ENCODE data around the gene PARD6G. TPM values are rescaled to one million over a fixed set of nuclear protein-coding genes. Genes with fewer than 3 reads are reported as not detected.

The PARD6G gene
- total and polyA plus RNA-seq, 9 of the 15 experiments (the other 6 are each of a cell fraction or from before 2014, with no cell fraction given), result 0.03 to 1.2 (median 0.26) TPM

- peak; percentile 99 for TF ChIP-seq ATF7 (IDR thresholded peaks at IDR 0.05)
- peak; percentile 83 for TF ChIP-seq RB1 (IDR thresholded peaks at IDR 0.05; ENCODE audit: low read depth)
- TF ChIP-seq SOX6 (IDR thresholded peaks at IDR 0.05), result no peak
- TF ChIP-seq ZNF780A (CRISPR knock-in tag; IDR thresholded peaks at IDR 0.05), result no peak
- peak; percentile 95 for TF ChIP-seq NBN (IDR thresholded peaks at IDR 0.05; ENCODE audit: low read depth)
- no peak for TF ChIP-seq ZNF197 (CRISPR knock-in tag; IDR thresholded peaks at IDR 0.05; ENCODE audit: low read depth)
- TF ChIP-seq STAG1 (CRISPR knock-in tag; IDR thresholded peaks at IDR 0.05; ENCODE audit: borderline replicate concordance), result no peak
- TF ChIP-seq ZNF57 (CRISPR knock-in tag; IDR thresholded peaks at IDR 0.05), result no peak
- TF ChIP-seq, protein P1, sequence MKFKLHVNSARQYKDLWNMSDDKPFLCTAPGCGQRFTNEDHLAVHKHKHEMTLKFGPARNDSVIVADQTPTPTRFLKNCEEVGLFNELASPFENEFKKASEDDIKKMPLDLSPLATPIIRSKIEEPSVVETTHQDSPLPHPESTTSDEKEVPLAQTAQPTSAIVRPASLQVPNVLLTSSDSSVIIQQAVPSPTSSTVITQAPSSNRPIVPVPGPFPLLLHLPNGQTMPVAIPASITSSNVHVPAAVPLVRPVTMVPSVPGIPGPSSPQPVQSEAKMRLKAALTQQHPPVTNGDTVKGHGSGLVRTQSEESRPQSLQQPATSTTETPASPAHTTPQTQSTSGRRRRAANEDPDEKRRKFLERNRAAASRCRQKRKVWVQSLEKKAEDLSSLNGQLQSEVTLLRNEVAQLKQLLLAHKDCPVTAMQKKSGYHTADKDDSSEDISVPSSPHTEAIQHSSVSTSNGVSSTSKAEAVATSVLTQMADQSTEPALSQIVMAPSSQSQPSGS (CRISPR knock-in tag; IDR thresholded peaks at IDR 0.05), result peak; percentile 58; the same call in 1 of the 2 replicates
- TF ChIP-seq KLF13 (tag; IDR thresholded peaks at IDR 0.05; ENCODE audit: borderline replicate concordance, low read depth), result no peak
- TF ChIP-seq MCM5 (IDR thresholded peaks at IDR 0.05; ENCODE audit: low read depth), result no peak
- no peak for TF ChIP-seq THRAP3 (IDR thresholded peaks at IDR 0.05; ENCODE audit: borderline replicate concordance)
- TF ChIP-seq POLR3A (IDR thresholded peaks at IDR 0.05; ENCODE audit: borderline replicate concordance, extremely low read depth, insufficient read depth, insufficient read length), result no peak
- TF ChIP-seq CBX3 (IDR thresholded peaks at IDR 0.05; ENCODE audit: borderline replicate concordance in 1 of 2, low read length in 2 of 2), result no peak
- TF ChIP-seq, protein P2, sequence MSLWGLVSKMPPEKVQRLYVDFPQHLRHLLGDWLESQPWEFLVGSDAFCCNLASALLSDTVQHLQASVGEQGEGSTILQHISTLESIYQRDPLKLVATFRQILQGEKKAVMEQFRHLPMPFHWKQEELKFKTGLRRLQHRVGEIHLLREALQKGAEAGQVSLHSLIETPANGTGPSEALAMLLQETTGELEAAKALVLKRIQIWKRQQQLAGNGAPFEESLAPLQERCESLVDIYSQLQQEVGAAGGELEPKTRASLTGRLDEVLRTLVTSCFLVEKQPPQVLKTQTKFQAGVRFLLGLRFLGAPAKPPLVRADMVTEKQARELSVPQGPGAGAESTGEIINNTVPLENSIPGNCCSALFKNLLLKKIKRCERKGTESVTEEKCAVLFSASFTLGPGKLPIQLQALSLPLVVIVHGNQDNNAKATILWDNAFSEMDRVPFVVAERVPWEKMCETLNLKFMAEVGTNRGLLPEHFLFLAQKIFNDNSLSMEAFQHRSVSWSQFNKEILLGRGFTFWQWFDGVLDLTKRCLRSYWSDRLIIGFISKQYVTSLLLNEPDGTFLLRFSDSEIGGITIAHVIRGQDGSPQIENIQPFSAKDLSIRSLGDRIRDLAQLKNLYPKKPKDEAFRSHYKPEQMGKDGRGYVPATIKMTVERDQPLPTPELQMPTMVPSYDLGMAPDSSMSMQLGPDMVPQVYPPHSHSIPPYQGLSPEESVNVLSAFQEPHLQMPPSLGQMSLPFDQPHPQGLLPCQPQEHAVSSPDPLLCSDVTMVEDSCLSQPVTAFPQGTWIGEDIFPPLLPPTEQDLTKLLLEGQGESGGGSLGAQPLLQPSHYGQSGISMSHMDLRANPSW (CRISPR knock-in tag; IDR thresholded peaks at IDR 0.05), result no peak
- no peak for TF ChIP-seq HNRNPK (IDR thresholded peaks at IDR 0.05; ENCODE audit: low read depth, low read length, poor library complexity, severe bottlenecking)
- no peak for TF ChIP-seq NR3C1 (CRISPR knock-in tag; IDR thresholded peaks at IDR 0.05)
- TF ChIP-seq HNRNPH1 (optimal IDR thresholded peaks at IDR 0.05; ENCODE audit: low read depth, low read length), result no peak
- TF ChIP-seq RNF2 (IDR thresholded peaks at IDR 0.05), result no peak
- TF ChIP-seq C11orf30 (IDR thresholded peaks at IDR 0.05; ENCODE audit: low read depth), result no peak
- TF ChIP-seq ZFPM2 (CRISPR knock-in tag; IDR thresholded peaks at IDR 0.05), result no peak
- no peak for TF ChIP-seq HDAC2 (IDR thresholded peaks at IDR 0.05)
- TF ChIP-seq LARP7 (IDR thresholded peaks at IDR 0.05), result no peak
- TF ChIP-seq NCOA2 (IDR thresholded peaks at IDR 0.05; ENCODE audit: partially characterized antibody in 2 of 2), result no peak
- TF ChIP-seq, protein P3, sequence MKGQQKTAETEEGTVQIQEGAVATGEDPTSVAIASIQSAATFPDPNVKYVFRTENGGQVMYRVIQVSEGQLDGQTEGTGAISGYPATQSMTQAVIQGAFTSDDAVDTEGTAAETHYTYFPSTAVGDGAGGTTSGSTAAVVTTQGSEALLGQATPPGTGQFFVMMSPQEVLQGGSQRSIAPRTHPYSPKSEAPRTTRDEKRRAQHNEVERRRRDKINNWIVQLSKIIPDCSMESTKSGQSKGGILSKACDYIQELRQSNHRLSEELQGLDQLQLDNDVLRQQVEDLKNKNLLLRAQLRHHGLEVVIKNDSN (CRISPR knock-in tag; IDR thresholded peaks at IDR 0.05), result peak; percentile 95
- TF ChIP-seq POLR2AphosphoS2 (IDR thresholded peaks at IDR 0.05; ENCODE audit: low read length), result no peak
Measured at GRCh38 chr18:80108739-80109675, 138.3 kb downstream of the PARD6G start, which contains the start of gene ADNP2 (continued).
